K562 (cell line): Measurements from ENCODE around the gene KIF3A. TPM values are rescaled to one million over a fixed set of nuclear protein-coding genes. Genes with fewer than 3 reads are reported as not detected.

ENCODE experiments used
- ATAC-seq: fragments of 200-7000 bp; cut with Tn5 transposase; 3 replicates; pipeline ENCODE4 v1.9.1; 2020; ENCODE audit warnings: moderate library complexity
- BruUV-seq: library from RNA; stranded (reverse); fragments of 400-500 nt; replicated peaks from 2 replicates; lab custom pipeline; 2021; lab: Mats Ljungman, UMichigan
- CTCF ChIA-PET: fragments of 300-600 bp; formaldehyde crosslinking; extraction: SDS; loops from one replicate; lab custom pipeline; 2021; ENCODE audit warnings: low intra/inter-chr PET ratio; lab: Yijun Ruan, JAX
- POLR2A ChIA-PET: fragments of 300-600, 350-650 bp; sonication (Branson Sonifier 250); formaldehyde crosslinking; extraction: SDS; loops from one replicate; lab custom pipeline; 2021; ENCODE audit warnings: antibody characterized with exemption, inconsistent platforms; lab: Yijun Ruan, JAX
- DNase-seq, 4 experiments: peaks; one replicate each; pipeline versions ENCODE4 v3.0.0 to v3.0.0-alpha.2; 2011 to 2018; ENCODE audit warnings: low spot score in 3 of 4, mixed read lengths in 3 of 4; ENCODE audit errors: extremely low read depth in 1 of 4
- FAIRE-seq: peaks from 2 replicates; lab custom pipeline; 2011; peaks lifted over from hg19 to GRCh38; lab: Jason Lieb, UNC
- H2AFZ ChIP-seq: 2 replicates; pipeline ENCODE4 v1.6.0; 2011; ENCODE audit warnings: low read depth, low read length, control low read depth, inconsistent platforms
- H3K27ac ChIP-seq: fragments of 200-600 bp; 3 replicates; pipeline ENCODE4 v1.8.0; 2011; ENCODE audit warnings: low read depth, mild to moderate bottlenecking, control low read depth, inconsistent platforms, low read length, moderate library complexity, mixed read lengths; ENCODE audit errors: extremely low read depth
- H3K27me3 ChIP-seq, 2 experiments: fragments of 300-600 bp in 1 of 2; 2 replicates in 1 of 2; 3 replicates in 1 of 2; pipeline versions ENCODE4 v1.6.0 to v1.8.0; 2011; ENCODE audit warnings: inconsistent platforms in 2 of 2, low read length in 2 of 2, mild to moderate bottlenecking in 1 of 2, mixed read lengths in 1 of 2, moderate library complexity in 1 of 2; ENCODE audit not compliant: control insufficient read depth in 2 of 2, insufficient read depth in 2 of 2
- H3K36me3 ChIP-seq: fragments of 300-600 bp; 3 replicates; pipeline ENCODE4 v1.8.0; 2011; ENCODE audit warnings: mild to moderate bottlenecking, low read length, inconsistent platforms; ENCODE audit not compliant: control insufficient read depth, insufficient read depth
- H3K4me1 ChIP-seq, 2 experiments: fragments of 200-600 bp in 1 of 2; replicated peaks in 1 of 2; 2 replicates in 1 of 2; 3 replicates in 1 of 2; pipeline versions ENCODE4 v1.5.1 to v1.8.0; 2011; ENCODE audit warnings: inconsistent platforms in 2 of 2, low read length in 2 of 2, mild to moderate bottlenecking in 1 of 2, mixed read lengths in 1 of 2, moderate library complexity in 1 of 2; ENCODE audit not compliant: control insufficient read depth in 2 of 2, insufficient read depth in 2 of 2
- H3K4me2 ChIP-seq: 2 replicates; pipeline ENCODE4 v1.6.1; 2011; ENCODE audit warnings: low read length, control low read depth, inconsistent platforms, mixed read lengths; ENCODE audit not compliant: insufficient read depth
- H3K4me3 ChIP-seq: fragments of 200-600 bp; sonication (generic), shearing (Covaris generic); 2 replicates; pipeline ENCODE4 v1.5.1; 2016; ENCODE audit warnings: control low read depth, inconsistent platforms
- H3K79me2 ChIP-seq: fragments of 200-600 bp; 3 replicates; pipeline ENCODE4 v1.8.0; 2011; ENCODE audit warnings: low read length, inconsistent platforms; ENCODE audit not compliant: control insufficient read depth, insufficient read depth
- H3K9ac ChIP-seq, 2 experiments: 2 replicates each; pipeline versions ENCODE4 v1.6.0 to v1.6.1; 2011; ENCODE audit warnings: low read depth in 2 of 2, low read length in 2 of 2, control low read depth in 1 of 2, inconsistent platforms in 1 of 2, mild to moderate bottlenecking in 1 of 2, mixed read lengths in 1 of 2; ENCODE audit not compliant: insufficient read depth in 1 of 2
- H3K9me1 ChIP-seq: one replicate; pipeline ENCODE4 v1.6.0; 2011; ENCODE audit warnings: inconsistent platforms, mild to moderate bottlenecking, low read length, moderate library complexity; ENCODE audit not compliant: control insufficient read depth, insufficient read depth
- H3K9me3 ChIP-seq: replicated peaks from 2 replicates; pipeline ENCODE4 v1.5.1; 2011; ENCODE audit warnings: low read depth, low read length, inconsistent platforms; ENCODE audit not compliant: control insufficient read depth, insufficient read depth
- H4K20me1 ChIP-seq: replicated peaks from 2 replicates; pipeline ENCODE4 v1.6.1; 2011; ENCODE audit warnings: low read length, inconsistent platforms, mixed read lengths; ENCODE audit not compliant: control insufficient read depth, insufficient read depth
- BDP1 ChIP-seq: IDR thresholded peaks from 3 replicates; pipeline ENCODE4 v1.6.1; 2011; ENCODE audit not compliant: insufficient read length, insufficient read depth
- CBFB ChIP-seq: sonication (generic); formaldehyde crosslinking; IDR thresholded peaks from 2 replicates; pipeline ENCODE4 v1.4.0; 2020; ENCODE audit warnings: mild to moderate bottlenecking, missing genetic modification reagents
- CEBPG ChIP-seq, 3 experiments: fragments of 200-800 bp in 1 of 3; sonication (Bioruptor generic) in 1 of 3; sonication (generic) in 1 of 3; formaldehyde crosslinking in 1 of 3; IDR thresholded peaks in 2 of 3; conservative IDR thresholded peaks in 1 of 3; 2 replicates each; pipeline versions ENCODE4 v1.6.1 to v1.8.0; 2016 to 2022; ENCODE audit warnings: missing compliant biosample characterization in 2 of 3, missing genetic modification characterization in 2 of 3, mild to moderate bottlenecking in 1 of 3, missing genetic modification reagents in 1 of 3
- CHD1 ChIP-seq: fragments of 200-600 bp; sonication (generic); IDR thresholded peaks from one replicate; pipeline ENCODE4 v1.6.1; 2012; ENCODE audit warnings: mild to moderate bottlenecking, moderate library complexity, low read length, inconsistent platforms
- CREB1 ChIP-seq, 2 experiments: sonication (generic) in 1 of 2; formaldehyde crosslinking in 1 of 2; IDR thresholded peaks; 2 replicates each; pipeline versions ENCODE4 v1.6.1 to v1.8.0; 2012 to 2022; ENCODE audit warnings: inconsistent platforms in 1 of 2, mild to moderate bottlenecking in 1 of 2, missing genetic modification reagents in 1 of 2, moderate library complexity in 1 of 2
- HDAC1 ChIP-seq, 2 experiments: fragments of 450-650 bp; IDR thresholded peaks; 2 replicates each; pipeline ENCODE4 v1.6.1; 2016 to 2017; ENCODE audit warnings: inconsistent platforms in 1 of 2, mild to moderate bottlenecking in 1 of 2, moderate library complexity in 1 of 2
- HMG20B ChIP-seq: fragments of 250-450 bp; sonication (Bioruptor Pico); IDR thresholded peaks from 2 replicates; pipeline ENCODE4 v1.5.0; 2021; ENCODE audit warnings: mild to moderate bottlenecking
- HMGN3 ChIP-seq: IDR thresholded peaks from 2 replicates; pipeline ENCODE4 v1.6.1; 2011; ENCODE audit warnings: borderline replicate concordance, low read depth, mild to moderate bottlenecking, mixed read lengths, low read length; ENCODE audit not compliant: insufficient read length; ENCODE audit errors: extremely low read depth
- HNRNPK ChIP-seq: fragments of 200-400 bp; formaldehyde crosslinking; IDR thresholded peaks from one replicate; pipeline ENCODE4 v1.6.1; 2018; ENCODE audit warnings: mild to moderate bottlenecking, low read depth, low read length; ENCODE audit not compliant: poor library complexity, severe bottlenecking
- KLF1 ChIP-seq: fragments of 450-650 bp; IDR thresholded peaks from 2 replicates; pipeline ENCODE4 v1.6.1; 2016; ENCODE audit warnings: missing genetic modification characterization, missing compliant biosample characterization
- KLF16 ChIP-seq: IDR thresholded peaks from 2 replicates; pipeline ENCODE4 v1.6.1; 2016; ENCODE audit warnings: antibody characterized with exemption
- MAFG ChIP-seq: fragments of 450-650 bp; conservative IDR thresholded peaks from 2 replicates; pipeline ENCODE4 v1.6.1; 2016; ENCODE audit warnings: missing genetic modification characterization, missing compliant biosample characterization
- MCM3 ChIP-seq: fragments of 450-650 bp; IDR thresholded peaks from 2 replicates; pipeline ENCODE4 v1.6.1; 2016
- MED1 ChIP-seq: sonication (generic); formaldehyde crosslinking; IDR thresholded peaks from 2 replicates; pipeline ENCODE4 v1.8.1; 2023; ENCODE audit warnings: missing genetic modification reagents, borderline replicate concordance
- POLR2AphosphoS2 ChIP-seq: IDR thresholded peaks from 2 replicates; pipeline ENCODE4 v1.6.1; 2012; ENCODE audit warnings: low read length, improper control_type of control experiment
- RB1 ChIP-seq: fragments of 450-650 bp; IDR thresholded peaks from 2 replicates; pipeline ENCODE4 v1.6.1; 2017; ENCODE audit warnings: low read depth, mild to moderate bottlenecking
- SOX6 ChIP-seq: fragments of 450-650 bp; IDR thresholded peaks from 2 replicates; pipeline ENCODE4 v1.6.1; 2014; ENCODE audit warnings: mild to moderate bottlenecking
- SPI1 ChIP-seq: IDR thresholded peaks from 2 replicates; pipeline ENCODE4 v1.6.1; 2011; ENCODE audit warnings: low read depth, low read length, control low read depth, borderline replicate concordance
- SREBF1 ChIP-seq: fragments of 150-350 bp; IDR thresholded peaks from 2 replicates; pipeline ENCODE4 v1.6.1; 2014; ENCODE audit warnings: antibody characterized with exemption, low read depth, low read length, borderline replicate concordance
- STAT5A ChIP-seq: IDR thresholded peaks from 2 replicates; pipeline ENCODE4 v1.6.1; 2012; ENCODE audit warnings: low read length, inconsistent platforms, borderline replicate concordance
- TAF7 ChIP-seq: fragments of 450-650 bp; IDR thresholded peaks from 2 replicates; pipeline ENCODE4 v1.6.1; 2016; ENCODE audit warnings: missing genetic modification characterization, missing compliant biosample characterization
- ZFP91 ChIP-seq: sonication (generic); formaldehyde crosslinking; IDR thresholded peaks from 2 replicates; pipeline ENCODE4 v1.8.0; 2022; ENCODE audit warnings: mild to moderate bottlenecking, missing genetic modification reagents
- WGBS: fragments of 100-300 bp; shearing (Covaris generic); methylation state at CpG from one replicate; pipeline ENCODE4 v1.1.6; 2016; ENCODE audit warnings: low coverage, mixed read lengths; ENCODE audit not compliant: insufficient coverage; ENCODE audit errors: missing lambda C conversion rate; 5-methylcytosine and 5-hydroxymethylcytosine counted together
- in situ Hi-C: fragments of 300-500 bp; cut with MboI; formaldehyde crosslinking; loops from 4 replicates; pipeline ENCODE4 v1.15.0; 2018; ENCODE audit warnings: inconsistent platforms, mixed read lengths
- intact Hi-C: fragments of 100-400 bp; cut with micrococcal nuclease; formaldehyde crosslinking; loops from 2 replicates; pipeline ENCODE4 v1.14.2; 2022
- polyA plus RNA-seq, 8 experiments: library from polyadenylated mRNA; depleted of rRNA in 4 of 8; stranded (reverse) in 5 of 8; unstranded in 3 of 8; fragments of >200 nt; fragmentation: Nextera tagmentation in 2 of 8; fragmentation: Illumina TruSeq in 1 of 8; extraction: Ambion mirVana in 2 of 8; extraction: Trizol in 1 of 8; gene quantifications; 2 replicates each; pipeline versions ENCODE4 v1.2.1 to v1.2.3, GENCODE V29; 2011 to 2014; ENCODE audit warnings: inconsistent platforms in 1 of 8, missing spikeins in 1 of 8
- total RNA-seq, 7 experiments: library from RNA; depleted of rRNA in 6 of 7; stranded (reverse); fragments of >200 nt in 6 of 7; fragmentation: Illumina TruSeq in 2 of 7; extraction: Trizol in 2 of 7; gene quantifications; 2 replicates each; pipeline versions ENCODE4 v1.2.1 to v1.2.3, GENCODE V29; 2011 to 2021; ENCODE audit warnings: low replicate concordance in 1 of 7

Gene KIF3A
- total and polyA plus RNA-seq, 9 of the 15 experiments (the other 6 are each of a cell fraction or from before 2014, with no cell fraction given): 1.5 to 7.8 (median 6.0) TPM

GRCh38 chr5:132684491-132684890 lies 52.9 kb downstream of the KIF3A start:
- CTCF ChIA-PET: no interaction called here
- Histone ChIP-seq H3K4me2 (peak overlapping the region; percentile 21; the same call in 1 of the 2 replicates), H3K36me3 (no peaks in the 10 kb centered on the region), H3K9me3 (no peaks in the 10 kb centered on the region), H3K4me3 (no peak overlapping the region), H2AFZ (0 out of 2 replicates have a peak overlapping the region, but pooled peaks have one; percentile 43), H3K9ac (0 out of 4 replicates have a peak overlapping the region, but pooled peaks of 1 of the 2 experiments have one; percentile 14), H3K4me1 (peaks cover 10 to 45% of the 10 kb centered on the region in 2 experiments), H3K27ac (no peak overlapping the region), H3K79me2 (no peaks in the 10 kb centered on the region), H4K20me1 (no peaks in the 10 kb centered on the region), H3K27me3 (no peaks in the 10 kb centered on the region), H3K9me1 (no peaks in the 10 kb centered on the region)
- FAIRE-seq: no peak
- DNase-seq: peak in 2 of 4 experiments; percentile 74 to 79
- in situ Hi-C loops: no loop called here
- intact Hi-C loops: no loop called here
- BruUV-seq: no TSS peak
- WGBS: 4% methylated on average over 6 of the region's 6 CpGs
- peak; percentile 38 for ATAC-seq
- POLR2A ChIA-PET: interaction anchor here (1.6 kb wide), 1 partner anchor 9 kb away, joined by 5 read pairs; no protein-coding TSS in a partner anchor
- TF ChIP-seq SREBF1 (no peak), CBFB (no peak), MED1 (CRISPR knock-in tag) (no peak), HDAC1 (IDR thresholded peaks at IDR 0.05) (peak; percentile 39 to 65; a peak in 3 of 4 replicates), SPI1 (no peak), KLF16 (peak; percentile 80), STAT5A (no peak; the same call in 1 of the 2 replicates), CHD1 (no peak), MAFG (tag) (no peak), CREB1 (IDR thresholded peaks at IDR 0.05) (no peak), CREB1 (CRISPR knock-in tag; IDR thresholded peaks at IDR 0.05) (no peak), SOX6 (no peak), HMGN3 (no peak), BDP1 (no peak), ZFP91 (no peak), CEBPG (CRISPR knock-in tag; IDR thresholded peaks at IDR 0.05) (0 out of 2 replicates have a peak, but pooled peaks have one; percentile 16), CEBPG (tag; conservative IDR thresholded peaks at IDR 0.05 in 1 of 2, IDR thresholded peaks at IDR 0.05 in 1 of 2) (peak; percentile 70 to 76), MCM3 (no peak), TAF7 (tag) (no peak), HMG20B (no peak), POLR2AphosphoS2 (no peak), KLF1 (tag) (no peak), HNRNPK (no peak), RB1 (no peak)
